Measurements from ENCODE around the gene TAX1BP3. TPM values are rescaled to one million over a fixed set of nuclear protein-coding genes. Genes with fewer than 3 reads are reported as not detected.

TAX1BP3 gene
- total and polyA plus RNA-seq, 9 of the 15 experiments (the other 6 are each of a cell fraction or from before 2014, with no cell fraction given): 0.99 to 14.5 (median 6.2) TPM

DNA sequence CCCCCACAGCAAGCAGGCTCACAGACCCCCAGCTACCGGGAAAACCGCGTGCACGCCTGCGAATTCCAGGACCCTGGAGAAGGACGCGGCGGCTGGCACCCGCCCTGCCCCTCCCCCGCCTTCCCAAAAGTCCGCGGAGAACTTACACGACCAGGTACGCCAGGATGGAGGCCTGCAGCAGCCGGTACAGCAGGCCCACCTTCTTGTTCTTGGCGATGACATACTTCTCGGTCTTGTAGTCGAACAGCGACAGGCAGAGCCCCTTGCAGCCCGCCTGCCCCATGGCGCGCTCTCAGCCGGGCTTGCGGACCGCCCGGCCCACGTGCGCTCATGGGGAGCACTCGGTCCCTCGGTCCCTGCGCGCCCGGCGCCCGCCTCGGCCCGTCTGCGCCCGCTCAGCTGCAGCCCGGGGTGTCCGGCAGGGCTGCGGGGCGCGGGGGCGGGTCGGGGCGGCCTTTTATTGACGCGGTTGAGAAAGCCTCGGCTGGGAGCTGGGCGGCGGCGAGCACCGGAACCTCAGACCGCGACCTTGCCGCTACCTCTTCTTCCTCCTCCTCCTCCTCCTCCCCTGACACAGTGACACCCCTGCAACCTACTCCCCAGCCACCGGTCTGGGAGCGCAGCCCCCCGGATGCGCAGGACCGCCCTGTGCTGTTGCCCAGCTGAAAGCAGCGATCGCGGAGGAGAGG is 27.5 kb upstream of the TAX1BP3 start, which contains the start of gene P2RX5 (continued):
- no peak for TF ChIP-seq MXI1 (IDR thresholded peaks at IDR 0.05; ENCODE audit: low read depth, low read length)
- no peak for TF ChIP-seq BHLHE40 (IDR thresholded peaks at IDR 0.05; ENCODE audit: low read length)
- TF ChIP-seq, protein P1, sequence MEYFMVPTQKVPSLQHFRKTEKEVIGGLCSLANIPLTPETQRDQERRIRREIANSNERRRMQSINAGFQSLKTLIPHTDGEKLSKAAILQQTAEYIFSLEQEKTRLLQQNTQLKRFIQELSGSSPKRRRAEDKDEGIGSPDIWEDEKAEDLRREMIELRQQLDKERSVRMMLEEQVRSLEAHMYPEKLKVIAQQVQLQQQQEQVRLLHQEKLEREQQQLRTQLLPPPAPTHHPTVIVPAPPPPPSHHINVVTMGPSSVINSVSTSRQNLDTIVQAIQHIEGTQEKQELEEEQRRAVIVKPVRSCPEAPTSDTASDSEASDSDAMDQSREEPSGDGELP (CRISPR knock-in tag; IDR thresholded peaks at IDR 0.05; ENCODE audit: borderline replicate concordance): peak; percentile 11; the same call in 1 of the 2 replicates
- TF ChIP-seq ZNF77 (CRISPR knock-in tag; IDR thresholded peaks at IDR 0.05): no peak
- no peak for TF ChIP-seq CBX5 (IDR thresholded peaks at IDR 0.05; ENCODE audit: borderline replicate concordance, low read depth)
- no peak for TF ChIP-seq ARNT (IDR thresholded peaks at IDR 0.05)
- 0 out of 2 replicates have a peak, but pooled peaks have one; percentile 24 for TF ChIP-seq POLR2G (IDR thresholded peaks at IDR 0.05; ENCODE audit: low read depth, low read length)
- TF ChIP-seq, protein P2, sequence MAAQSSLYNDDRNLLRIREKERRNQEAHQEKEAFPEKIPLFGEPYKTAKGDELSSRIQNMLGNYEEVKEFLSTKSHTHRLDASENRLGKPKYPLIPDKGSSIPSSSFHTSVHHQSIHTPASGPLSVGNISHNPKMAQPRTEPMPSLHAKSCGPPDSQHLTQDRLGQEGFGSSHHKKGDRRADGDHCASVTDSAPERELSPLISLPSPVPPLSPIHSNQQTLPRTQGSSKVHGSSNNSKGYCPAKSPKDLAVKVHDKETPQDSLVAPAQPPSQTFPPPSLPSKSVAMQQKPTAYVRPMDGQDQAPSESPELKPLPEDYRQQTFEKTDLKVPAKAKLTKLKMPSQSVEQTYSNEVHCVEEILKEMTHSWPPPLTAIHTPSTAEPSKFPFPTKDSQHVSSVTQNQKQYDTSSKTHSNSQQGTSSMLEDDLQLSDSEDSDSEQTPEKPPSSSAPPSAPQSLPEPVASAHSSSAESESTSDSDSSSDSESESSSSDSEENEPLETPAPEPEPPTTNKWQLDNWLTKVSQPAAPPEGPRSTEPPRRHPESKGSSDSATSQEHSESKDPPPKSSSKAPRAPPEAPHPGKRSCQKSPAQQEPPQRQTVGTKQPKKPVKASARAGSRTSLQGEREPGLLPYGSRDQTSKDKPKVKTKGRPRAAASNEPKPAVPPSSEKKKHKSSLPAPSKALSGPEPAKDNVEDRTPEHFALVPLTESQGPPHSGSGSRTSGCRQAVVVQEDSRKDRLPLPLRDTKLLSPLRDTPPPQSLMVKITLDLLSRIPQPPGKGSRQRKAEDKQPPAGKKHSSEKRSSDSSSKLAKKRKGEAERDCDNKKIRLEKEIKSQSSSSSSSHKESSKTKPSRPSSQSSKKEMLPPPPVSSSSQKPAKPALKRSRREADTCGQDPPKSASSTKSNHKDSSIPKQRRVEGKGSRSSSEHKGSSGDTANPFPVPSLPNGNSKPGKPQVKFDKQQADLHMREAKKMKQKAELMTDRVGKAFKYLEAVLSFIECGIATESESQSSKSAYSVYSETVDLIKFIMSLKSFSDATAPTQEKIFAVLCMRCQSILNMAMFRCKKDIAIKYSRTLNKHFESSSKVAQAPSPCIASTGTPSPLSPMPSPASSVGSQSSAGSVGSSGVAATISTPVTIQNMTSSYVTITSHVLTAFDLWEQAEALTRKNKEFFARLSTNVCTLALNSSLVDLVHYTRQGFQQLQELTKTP (IDR thresholded peaks at IDR 0.05; ENCODE audit: low read depth in 1 of 2, partially characterized antibody in 2 of 2): peak in 1 of 2 experiments; percentile 46
- no peak for TF ChIP-seq SREBF2 (CRISPR knock-in tag; IDR thresholded peaks at IDR 0.05)
- TF ChIP-seq L3MBTL2 (IDR thresholded peaks at IDR 0.05): peak; percentile 43; the same call in 1 of the 2 replicates
- TF ChIP-seq, protein P3, sequence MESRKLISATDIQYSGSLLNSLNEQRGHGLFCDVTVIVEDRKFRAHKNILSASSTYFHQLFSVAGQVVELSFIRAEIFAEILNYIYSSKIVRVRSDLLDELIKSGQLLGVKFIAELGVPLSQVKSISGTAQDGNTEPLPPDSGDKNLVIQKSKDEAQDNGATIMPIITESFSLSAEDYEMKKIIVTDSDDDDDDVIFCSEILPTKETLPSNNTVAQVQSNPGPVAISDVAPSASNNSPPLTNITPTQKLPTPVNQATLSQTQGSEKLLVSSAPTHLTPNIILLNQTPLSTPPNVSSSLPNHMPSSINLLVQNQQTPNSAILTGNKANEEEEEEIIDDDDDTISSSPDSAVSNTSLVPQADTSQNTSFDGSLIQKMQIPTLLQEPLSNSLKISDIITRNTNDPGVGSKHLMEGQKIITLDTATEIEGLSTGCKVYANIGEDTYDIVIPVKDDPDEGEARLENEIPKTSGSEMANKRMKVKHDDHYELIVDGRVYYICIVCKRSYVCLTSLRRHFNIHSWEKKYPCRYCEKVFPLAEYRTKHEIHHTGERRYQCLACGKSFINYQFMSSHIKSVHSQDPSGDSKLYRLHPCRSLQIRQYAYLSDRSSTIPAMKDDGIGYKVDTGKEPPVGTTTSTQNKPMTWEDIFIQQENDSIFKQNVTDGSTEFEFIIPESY (CRISPR knock-in tag; IDR thresholded peaks at IDR 0.05): peak; percentile 42; the same call in 1 of the 2 replicates
- TF ChIP-seq, protein P4, sequence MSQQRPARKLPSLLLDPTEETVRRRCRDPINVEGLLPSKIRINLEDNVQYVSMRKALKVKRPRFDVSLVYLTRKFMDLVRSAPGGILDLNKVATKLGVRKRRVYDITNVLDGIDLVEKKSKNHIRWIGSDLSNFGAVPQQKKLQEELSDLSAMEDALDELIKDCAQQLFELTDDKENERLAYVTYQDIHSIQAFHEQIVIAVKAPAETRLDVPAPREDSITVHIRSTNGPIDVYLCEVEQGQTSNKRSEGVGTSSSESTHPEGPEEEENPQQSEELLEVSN (IDR thresholded peaks at IDR 0.05; ENCODE audit: borderline replicate concordance in 1 of 2, extremely low read depth in 1 of 2, insufficient read depth in 1 of 2, insufficient read length in 1 of 2, low read depth in 1 of 2, low read length in 1 of 2, poor library complexity in 1 of 2, severe bottlenecking in 1 of 2): peak in 1 of 2 experiments; percentile 80
- no peak for TF ChIP-seq DIDO1 (tag; IDR thresholded peaks at IDR 0.05; ENCODE audit: low read depth)
- TF ChIP-seq CREB1 (IDR thresholded peaks at IDR 0.05): no peak
- TF ChIP-seq CREB1 (CRISPR knock-in tag; IDR thresholded peaks at IDR 0.05): no peak
- no peak for TF ChIP-seq ETV5 (CRISPR knock-in tag; IDR thresholded peaks at IDR 0.05; ENCODE audit: low read depth)
- TF ChIP-seq ZNF175 (CRISPR knock-in tag; IDR thresholded peaks at IDR 0.05; ENCODE audit: low read depth): no peak
- no peak for TF ChIP-seq ZNF589 (CRISPR knock-in tag; IDR thresholded peaks at IDR 0.05; ENCODE audit: low read depth)
- TF ChIP-seq NCOA4 (IDR thresholded peaks at IDR 0.05; ENCODE audit: partially characterized antibody): no peak

All from K562 (cell line).